Measurements from ENCODE around the gene ARHGAP18. TPM values are rescaled to one million over a fixed set of nuclear protein-coding genes. Genes with fewer than 3 reads are reported as not detected.
"Not testable (repeated sequence)": the region's sequence is repeated elsewhere in the genome, so short reads cannot be mapped to it uniquely, and the experiment has no call there.

ARHGAP18 gene
- total and polyA plus RNA-seq, 3 donors from 2014 or later, result 15.8 to 29.8 (median 23.8) TPM

- Histone ChIP-seq H3K9me3 (no peaks in the 10 kb centered on the region), H3K4me3 (no peak overlapping the region), H3K4me1 (peaks cover 8% of the 10 kb centered on the region), H3K36me3 (ENCODE audit: low read depth, missing control alignments) (no peaks in the 10 kb centered on the region), H3K27me3 (no peaks in the 10 kb centered on the region), H3K27ac (no peak overlapping the region)
- DNase-seq, result no peak
- TF ChIP-seq POLR2A (IDR thresholded peaks at IDR 0.05), result no peak
- TF ChIP-seq, protein P1, sequence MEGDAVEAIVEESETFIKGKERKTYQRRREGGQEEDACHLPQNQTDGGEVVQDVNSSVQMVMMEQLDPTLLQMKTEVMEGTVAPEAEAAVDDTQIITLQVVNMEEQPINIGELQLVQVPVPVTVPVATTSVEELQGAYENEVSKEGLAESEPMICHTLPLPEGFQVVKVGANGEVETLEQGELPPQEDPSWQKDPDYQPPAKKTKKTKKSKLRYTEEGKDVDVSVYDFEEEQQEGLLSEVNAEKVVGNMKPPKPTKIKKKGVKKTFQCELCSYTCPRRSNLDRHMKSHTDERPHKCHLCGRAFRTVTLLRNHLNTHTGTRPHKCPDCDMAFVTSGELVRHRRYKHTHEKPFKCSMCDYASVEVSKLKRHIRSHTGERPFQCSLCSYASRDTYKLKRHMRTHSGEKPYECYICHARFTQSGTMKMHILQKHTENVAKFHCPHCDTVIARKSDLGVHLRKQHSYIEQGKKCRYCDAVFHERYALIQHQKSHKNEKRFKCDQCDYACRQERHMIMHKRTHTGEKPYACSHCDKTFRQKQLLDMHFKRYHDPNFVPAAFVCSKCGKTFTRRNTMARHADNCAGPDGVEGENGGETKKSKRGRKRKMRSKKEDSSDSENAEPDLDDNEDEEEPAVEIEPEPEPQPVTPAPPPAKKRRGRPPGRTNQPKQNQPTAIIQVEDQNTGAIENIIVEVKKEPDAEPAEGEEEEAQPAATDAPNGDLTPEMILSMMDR (IDR thresholded peaks at IDR 0.05), result no peak
- intact Hi-C loops (cut with DNase I; ENCODE audit: low total_unique reads), result no loop called here
- WGBS, 2 donors, result 83 to 90% methylated on average over 4 of the region's 4 CpGs
Measured at GRCh38 chr6:129576456-129576855, 133.5 kb downstream of the ARHGAP18 start.

- WGBS, 2 donors, result 23 to 30% methylated on average over 10 of the region's 10 CpGs
- no peaks in the 10 kb centered on the region for H3K9me3 ChIP-seq
- no peak overlapping the region for H3K4me3 ChIP-seq
Measured at GRCh38 chr6:129575378-129576118, 134.4 kb downstream of the ARHGAP18 start.

GRCh38 chr6:129574605-129575004, 135.4 kb downstream of the ARHGAP18 start:
- WGBS, 2 donors, result 66 to 80% methylated on average over 5 of the region's 5 CpGs
- H3K36me3 ChIP-seq (ENCODE audit: low read depth, missing control alignments); H3K27ac ChIP-seq; H3K27me3 ChIP-seq; H3K4me1 ChIP-seq; H3K9me3 ChIP-seq; H3K4me3 ChIP-seq; DNase-seq; intact Hi-C loops (cut with DNase I; ENCODE audit: low total_unique reads): not testable (repeated sequence)

More at GRCh38 chr6:129575378-129576118, 134.4 kb downstream of the ARHGAP18 start:
- H3K36me3 ChIP-seq (ENCODE audit: low read depth, missing control alignments), result no peaks in the 10 kb centered on the region
- H3K27me3 ChIP-seq, result no peaks in the 10 kb centered on the region
- no peak overlapping the region for H3K27ac ChIP-seq
- intact Hi-C loops (cut with DNase I; ENCODE audit: low total_unique reads), result no loop called here
- no peak for DNase-seq
- TF ChIP-seq, protein P1 (IDR thresholded peaks at IDR 0.05), result peak; percentile 50 to 65 (median 63)
- no peak for TF ChIP-seq POLR2A (IDR thresholded peaks at IDR 0.05)
- H3K4me1 ChIP-seq, result peaks cover 8% of the 10 kb centered on the region

GRCh38 chr6:129570929-129571328, 139.0 kb downstream of the ARHGAP18 start:
- H3K4me3 ChIP-seq; H3K9me3 ChIP-seq; DNase-seq; H3K36me3 ChIP-seq (ENCODE audit: low read depth, missing control alignments); intact Hi-C loops (cut with DNase I; ENCODE audit: low total_unique reads); H3K4me1 ChIP-seq; H3K27me3 ChIP-seq; H3K27ac ChIP-seq: not testable (repeated sequence)
- WGBS, 2 donors, result 96% methylated on average over 1 of the region's 1 CpG

DNA sequence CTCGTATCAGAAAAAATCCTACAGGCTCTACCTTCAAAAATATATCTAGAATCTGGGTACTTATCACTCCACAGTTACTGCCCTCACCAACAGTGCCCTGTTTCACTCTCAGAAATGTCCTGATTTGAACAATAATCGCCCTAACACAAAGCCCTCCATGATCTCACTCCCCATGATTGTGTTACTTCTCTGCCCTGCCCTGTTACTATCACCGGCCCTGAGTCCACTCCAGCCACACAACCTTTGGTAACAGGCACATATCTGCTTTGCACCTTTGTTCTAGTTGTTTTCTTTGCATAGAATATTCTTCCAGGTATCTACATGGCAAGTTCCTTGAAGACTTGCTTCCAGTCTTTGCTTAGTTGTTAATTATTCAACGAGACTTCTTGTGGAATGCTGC, 142.0 kb downstream of the ARHGAP18 start:
- Histone ChIP-seq H3K27ac (no peak overlapping the region), H3K27me3 (no peaks in the 10 kb centered on the region), H3K36me3 (ENCODE audit: low read depth, missing control alignments) (no peaks in the 10 kb centered on the region), H3K9me3 (no peaks in the 10 kb centered on the region), H3K4me3 (no peak overlapping the region), H3K4me1 (peaks cover 2% of the 10 kb centered on the region)
- WGBS, 2 donors, result 88 to 94% methylated on average over 4 of the region's 4 CpGs
- intact Hi-C loops (cut with DNase I; ENCODE audit: low total_unique reads), result no loop called here
- no peak for TF ChIP-seq POLR2A (IDR thresholded peaks at IDR 0.05)
- TF ChIP-seq, protein P1 (IDR thresholded peaks at IDR 0.05), result no peak
- no peak for DNase-seq

DNA sequence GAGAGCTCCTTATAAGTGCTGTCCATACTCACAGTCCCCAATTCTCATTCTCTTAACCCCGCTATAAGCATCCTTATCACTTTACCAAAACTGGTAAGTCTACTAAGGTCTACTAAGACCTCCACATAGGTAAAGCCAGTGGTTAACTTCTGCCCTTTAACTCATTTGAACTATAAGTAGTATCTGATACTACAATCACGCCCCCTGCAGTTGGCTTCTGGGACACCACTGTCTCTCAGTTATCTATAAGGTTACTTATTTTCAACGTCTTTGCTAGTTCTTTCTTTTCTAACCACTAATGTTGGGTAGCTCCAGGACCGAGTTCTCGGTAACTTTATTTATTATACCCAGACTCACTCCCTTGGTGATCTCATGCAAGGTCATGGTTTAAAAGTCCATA, 142.6 kb downstream of the ARHGAP18 start:
- 82 to 84% methylated on average over 5 of the region's 5 CpGs for WGBS, 2 donors
- Histone ChIP-seq H3K27ac (no peak overlapping the region), H3K36me3 (ENCODE audit: low read depth, missing control alignments) (no peaks in the 10 kb centered on the region), H3K4me1 (peaks cover 2% of the 10 kb centered on the region), H3K4me3 (no peak overlapping the region), H3K27me3 (no peaks in the 10 kb centered on the region), H3K9me3 (no peaks in the 10 kb centered on the region)
- DNase-seq, result peak; percentile 62
- TF ChIP-seq, protein P1 (IDR thresholded peaks at IDR 0.05), result no peak
- TF ChIP-seq POLR2A (IDR thresholded peaks at IDR 0.05), result no peak
- intact Hi-C loops (cut with DNase I; ENCODE audit: low total_unique reads), result no loop called here

Measured in testis (tissue), 3 donors.